ENCODE measurements around the gene ARHGEF7.

The ARHGEF7 gene

GRCh38 chr13:111110054-111110453 lies 5.1 kb upstream of the ARHGEF7 start:
- DNase-seq (ENCODE audit: low read depth in 2 of 2) = no peak

GRCh38 chr13:111111376-111111937 lies 3.7 kb upstream of the ARHGEF7 start:
- no peak for DNase-seq (ENCODE audit: low read depth in 2 of 2)

GRCh38 chr13:111112196-111112595 lies 2.9 kb upstream of the ARHGEF7 start:
- DNase-seq (ENCODE audit: low read depth in 2 of 2) = no peak

GRCh38 chr13:111114362-111115060 lies 599 bp upstream of the ARHGEF7 start:
- DNase-seq (ENCODE audit: low read depth in 2 of 2) = no peak

- no peak for DNase-seq (ENCODE audit: low read depth in 2 of 2)
These were observed 933 bp downstream of the ARHGEF7 start for GRCh38 chr13:111115965-111116521.

- DNase-seq (ENCODE audit: low read depth in 2 of 2) = no peak
These were observed 1.7 kb downstream of the ARHGEF7 start for GRCh38 chr13:111116856-111117255.

- DNase-seq (ENCODE audit: low read depth in 2 of 2) = no peak
These were observed 2.2 kb downstream of the ARHGEF7 start for GRCh38 chr13:111117289-111117688.

GRCh38 chr13:111117961-111118360 lies 2.9 kb downstream of the ARHGEF7 start:
- DNase-seq (ENCODE audit: low read depth in 2 of 2) = no peak

GRCh38 chr13:111118898-111119607 lies 3.9 kb downstream of the ARHGEF7 start:
- no peak for DNase-seq (ENCODE audit: low read depth in 2 of 2)

- no peak for DNase-seq (ENCODE audit: low read depth in 2 of 2)
These were observed 4.9 kb downstream of the ARHGEF7 start for GRCh38 chr13:111119966-111120365.

- DNase-seq (ENCODE audit: low read depth in 2 of 2) = no peak
These were observed 5.3 kb downstream of the ARHGEF7 start for GRCh38 chr13:111120422-111120821.

GRCh38 chr13:111120913-111121312 lies 5.8 kb downstream of the ARHGEF7 start:
- no peak for DNase-seq (ENCODE audit: low read depth in 2 of 2)

- DNase-seq (ENCODE audit: low read depth in 2 of 2) = no peak
These were observed 6.4 kb downstream of the ARHGEF7 start for GRCh38 chr13:111121506-111121905.

- DNase-seq (ENCODE audit: low read depth in 2 of 2) = no peak
These were observed 6.9 kb downstream of the ARHGEF7 start for GRCh38 chr13:111122056-111122455.

- no peak for DNase-seq (ENCODE audit: low read depth in 2 of 2)
These were observed 7.5 kb downstream of the ARHGEF7 start for GRCh38 chr13:111122631-111123030.

GRCh38 chr13:111123221-111123620 lies 8.1 kb downstream of the ARHGEF7 start:
- no peak for DNase-seq (ENCODE audit: low read depth in 2 of 2)

GRCh38 chr13:111123649-111124048 lies 8.5 kb downstream of the ARHGEF7 start:
- no peak for DNase-seq (ENCODE audit: low read depth in 2 of 2)

GRCh38 chr13:111126509-111126908 lies 11.4 kb downstream of the ARHGEF7 start:
- no peak for DNase-seq (ENCODE audit: low read depth in 2 of 2)

- no peak for DNase-seq (ENCODE audit: low read depth in 2 of 2)
These were observed 14.5 kb downstream of the ARHGEF7 start for GRCh38 chr13:111129465-111130115.

GRCh38 chr13:111130116-111130508 lies 15.0 kb downstream of the ARHGEF7 start:
- no peak for DNase-seq (ENCODE audit: low read depth in 2 of 2)

GRCh38 chr13:111131048-111131447 lies 15.9 kb downstream of the ARHGEF7 start:
- DNase-seq (ENCODE audit: low read depth in 2 of 2) = no peak

GRCh38 chr13:111131611-111132010 lies 16.5 kb downstream of the ARHGEF7 start:
- DNase-seq (ENCODE audit: low read depth in 2 of 2) = no peak

Measured in stimulated activated CD4-positive, alpha-beta T cell treated with anti-CD3 and anti-CD28 coated beads, Interleukin-4, amount 100 ng/mL, for 48 hours (primary cell).